Osteocyte (in vitro differentiated cells): ENCODE measurements around the gene TAOK2. TPM values are rescaled to one million over a fixed set of nuclear protein-coding genes. Genes with fewer than 3 reads are reported as not detected.

Experiments used
- DNase-seq: peaks from one replicate; pipeline ENCODE4 v3.0.0; 2021; ENCODE audit warnings: mixed read lengths; ENCODE audit not compliant: unreplicated experiment; ENCODE audit errors: extremely low spot score
- H3K27ac Mint-ChIP-seq: one replicate; pipeline ENCODE4 v1.8.0; 2021; ENCODE audit warnings: mild to moderate bottlenecking, mixed read lengths; ENCODE audit not compliant: unreplicated experiment
- H3K27me3 Mint-ChIP-seq: one replicate; pipeline ENCODE4 v1.8.0; 2021; ENCODE audit warnings: mixed read lengths; ENCODE audit not compliant: unreplicated experiment
- H3K36me3 Mint-ChIP-seq: one replicate; pipeline ENCODE4 v1.8.0; 2021; ENCODE audit warnings: mixed read lengths; ENCODE audit not compliant: unreplicated experiment
- H3K4me1 Mint-ChIP-seq: one replicate; pipeline ENCODE4 v1.8.0; 2021; ENCODE audit warnings: mixed read lengths; ENCODE audit not compliant: unreplicated experiment
- H3K4me3 Mint-ChIP-seq: one replicate; pipeline ENCODE4 v1.8.0; 2021; ENCODE audit warnings: mild to moderate bottlenecking, moderate library complexity, mixed read lengths; ENCODE audit not compliant: unreplicated experiment
- H3K9me3 Mint-ChIP-seq: one replicate; pipeline ENCODE4 v1.8.0; 2021; ENCODE audit warnings: mixed read lengths; ENCODE audit not compliant: unreplicated experiment
- CTCF ChIP-seq: fragments of 200-600 bp; sonication (generic); IDR thresholded peaks from 2 replicates; pipeline ENCODE4 v1.5.0; 2021; ENCODE audit warnings: antibody characterized with exemption, mild to moderate bottlenecking, moderate library complexity
- total RNA-seq: library from RNA; stranded (reverse); gene quantifications from 2 replicates; pipeline ENCODE4 v1.2.1, GENCODE V29; 2021

The TAOK2 gene
- total RNA-seq, 1 donor from 2014 or later, result 48.8 TPM

GRCh38 chr16:30006659-30007377 is 33.1 kb downstream of the TAOK2 start:
- H3K27me3 Mint-ChIP-seq, result peaks cover 5% of the 10 kb centered on the region
- no peak for TF ChIP-seq CTCF
- H3K4me1 Mint-ChIP-seq, result peaks cover 4% of the 10 kb centered on the region
- no peak overlapping the region for H3K4me3 Mint-ChIP-seq
- H3K36me3 Mint-ChIP-seq, result peaks cover 3% of the 10 kb centered on the region
- no peaks in the 10 kb centered on the region for H3K9me3 Mint-ChIP-seq
- DNase-seq, result no peak
- no peak overlapping the region for H3K27ac Mint-ChIP-seq

GRCh38 chr16:30007378-30007895 is 33.8 kb downstream of the TAOK2 start:
- Mint-ChIP-seq H3K36me3 (no peaks in the 10 kb centered on the region), H3K27ac (no peak overlapping the region), H3K27me3 (peaks cover 9% of the 10 kb centered on the region), H3K4me3 (no peak overlapping the region), H3K9me3 (no peaks in the 10 kb centered on the region), H3K4me1 (peaks cover 8% of the 10 kb centered on the region)
- no peak for DNase-seq
- TF ChIP-seq CTCF, result no peak

- Mint-ChIP-seq H3K36me3 (no peaks in the 10 kb centered on the region), H3K4me3 (no peak overlapping the region), H3K27ac (no peak overlapping the region)
Observed at GRCh38 chr16:30009085-30009862, 35.6 kb downstream of the TAOK2 start.

GRCh38 chr16:30009990-30010843 is 36.5 kb downstream of the TAOK2 start:
- Mint-ChIP-seq H3K4me1 (peaks cover 8% of the 10 kb centered on the region), H3K9me3 (no peaks in the 10 kb centered on the region), H3K27ac (no peak overlapping the region), H3K27me3 (peaks cover 9% of the 10 kb centered on the region), H3K4me3 (peak overlapping the region; percentile 51), H3K36me3 (no peaks in the 10 kb centered on the region)
- no peak for TF ChIP-seq CTCF
- DNase-seq, result no peak

More at GRCh38 chr16:30009085-30009862, 35.6 kb downstream of the TAOK2 start:
- DNase-seq, result no peak
- Mint-ChIP-seq H3K27me3 (peaks cover 9% of the 10 kb centered on the region), H3K9me3 (no peaks in the 10 kb centered on the region), H3K4me1 (peaks cover 8% of the 10 kb centered on the region)
- no peak for TF ChIP-seq CTCF
